GM18867 (cell line): ENCODE data around the gene SLC35G6.
"Not testable (repeated sequence)": the region's sequence is repeated elsewhere in the genome, so short reads cannot be mapped to it uniquely, and the experiment has no call there.

Source experiments
- ATAC-seq: cut with Tn5 transposase; IDR thresholded peaks from one replicate; pipeline ENCODE4 v1.9.1; 2021; ENCODE audit warnings: mild to moderate bottlenecking, moderate library complexity; ENCODE audit not compliant: unreplicated experiment

The SLC35G6 gene

GRCh38 chr17:7459961-7460545 is 21.2 kb upstream of the SLC35G6 start:
- no peak for ATAC-seq

GRCh38 chr17:7460850-7461660 is 20.2 kb upstream of the SLC35G6 start:
- ATAC-seq, result no peak

GRCh38 chr17:7462474-7463371 is 18.5 kb upstream of the SLC35G6 start:
- ATAC-seq, result no peak

GRCh38 chr17:7463372-7463846 is 17.8 kb upstream of the SLC35G6 start:
- ATAC-seq, result no peak

GRCh38 chr17:7464081-7464480 is 17.2 kb upstream of the SLC35G6 start:
- ATAC-seq, result no peak

GRCh38 chr17:7465597-7466275 is 15.5 kb upstream of the SLC35G6 start:
- no peak for ATAC-seq

- no peak for ATAC-seq
These were observed 15.0 kb upstream of the SLC35G6 start for GRCh38 chr17:7466318-7466638.

GRCh38 chr17:7466639-7467341 is 14.5 kb upstream of the SLC35G6 start:
- no peak for ATAC-seq

GRCh38 chr17:7467498-7467897 is 13.7 kb upstream of the SLC35G6 start:
- ATAC-seq, result no peak

- ATAC-seq, result no peak
These were observed 13.0 kb upstream of the SLC35G6 start for GRCh38 chr17:7468290-7468689.

GRCh38 chr17:7468804-7469389 is 12.3 kb upstream of the SLC35G6 start:
- ATAC-seq, result no peak

- ATAC-seq, result not testable (repeated sequence)
These were observed 11.4 kb upstream of the SLC35G6 start for GRCh38 chr17:7469843-7470242.

- not testable (repeated sequence) for ATAC-seq
These were observed 10.7 kb upstream of the SLC35G6 start for GRCh38 chr17:7470457-7470973.

- no peak for ATAC-seq
These were observed 9.5 kb upstream of the SLC35G6 start for GRCh38 chr17:7471729-7472128.

GRCh38 chr17:7474767-7475166 is 6.5 kb upstream of the SLC35G6 start:
- not testable (repeated sequence) for ATAC-seq

- no peak for ATAC-seq
These were observed 5.4 kb upstream of the SLC35G6 start for GRCh38 chr17:7475764-7476422.

- no peak for ATAC-seq
These were observed 4.8 kb upstream of the SLC35G6 start for GRCh38 chr17:7476494-7476893.

GRCh38 chr17:7476951-7477350 is 4.3 kb upstream of the SLC35G6 start:
- ATAC-seq, result no peak
